ENCODE results near the gene GPI. TPM values are rescaled to one million over a fixed set of nuclear protein-coding genes. Genes with fewer than 3 reads are reported as not detected.

GPI gene
- total and polyA plus RNA-seq, 9 of the 15 experiments (the other 6 are each of a cell fraction or from before 2014, with no cell fraction given): 88.3 to 358 (median 122) TPM

DNA sequence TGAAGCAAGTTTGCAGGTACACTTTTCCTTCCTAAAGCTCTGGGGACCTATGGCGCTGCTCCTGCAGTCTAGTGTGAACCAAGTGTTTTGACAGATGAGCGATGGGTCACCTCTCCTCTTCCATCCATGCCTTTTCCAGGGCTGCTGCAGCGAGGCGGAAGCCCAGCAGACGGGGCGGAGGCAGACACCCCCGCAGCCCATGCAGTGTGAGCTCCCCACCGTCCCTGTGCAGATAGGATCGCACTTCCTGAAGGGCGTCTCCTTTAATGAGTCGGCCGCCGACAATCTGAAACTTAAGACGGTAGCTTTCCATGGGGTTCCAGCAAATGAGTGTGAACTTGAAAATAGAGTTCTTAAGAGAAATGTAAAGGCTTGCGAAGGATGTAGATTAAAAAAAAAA lies 37.1 kb upstream of the GPI start (continued):
- TF ChIP-seq CCNT2 (IDR thresholded peaks at IDR 0.05; ENCODE audit: borderline replicate concordance, extremely low read depth, insufficient read length, low read depth, low read length) (peak; percentile 75), ATF7 (IDR thresholded peaks at IDR 0.05) (peak; percentile 79; the same call in 1 of the 2 replicates), FOSL1 (tag; conservative IDR thresholded peaks at IDR 0.05) (peak; percentile 48), TCF7L2 (IDR thresholded peaks at IDR 0.05; ENCODE audit: low read depth, low read length) (peak; percentile 56), RNF2 (IDR thresholded peaks at IDR 0.05) (peak; percentile 64; the same call in 1 of the 2 replicates), ETV1 (tag; conservative IDR thresholded peaks at IDR 0.05; ENCODE audit: low read depth) (peak; percentile 99), EWSR1 (IDR thresholded peaks at IDR 0.05; ENCODE audit: borderline replicate concordance, low read depth, partially characterized antibody) (no peak), EGR1 (conservative IDR thresholded peaks at IDR 0.05) (peak; percentile 98), MEIS2 (IDR thresholded peaks at IDR 0.05; ENCODE audit: partially characterized antibody) (peak; percentile 92), NEUROD1 (IDR thresholded peaks at IDR 0.05; ENCODE audit: borderline replicate concordance, low read depth, low read length, partially characterized antibody) (peak; percentile 81), RFX5 (IDR thresholded peaks at IDR 0.05; ENCODE audit: low read depth, low read length) (no peak), SRF (CRISPR knock-in tag; IDR thresholded peaks at IDR 0.05) (no peak), HDAC3 (IDR thresholded peaks at IDR 0.05; ENCODE audit: borderline replicate concordance, partially characterized antibody) (peak; percentile 71), ELF4 (CRISPR knock-in tag; IDR thresholded peaks at IDR 0.05) (peak; percentile 36; the same call in 1 of the 2 replicates), ETV5 (CRISPR knock-in tag; IDR thresholded peaks at IDR 0.05; ENCODE audit: low read depth) (peak; percentile 100), MEF2A (IDR thresholded peaks at IDR 0.05; ENCODE audit: control insufficient read depth, low read depth, low read length) (no peak), BHLHE40 (IDR thresholded peaks at IDR 0.05; ENCODE audit: low read length) (peak; percentile 70), RCOR1 (IDR thresholded peaks at IDR 0.05; ENCODE audit: borderline replicate concordance in 1 of 2, low read depth in 2 of 2, low read length in 2 of 2) (peak in 1 of 2 experiments; percentile 83; a peak in 2 of 4 replicates), JUNB (CRISPR knock-in tag; conservative IDR thresholded peaks at IDR 0.05) (no peak), TRIM24 (IDR thresholded peaks at IDR 0.05) (peak; percentile 46 to 66; a peak in 3 of 4 replicates), SMARCA4 (IDR thresholded peaks at IDR 0.05) (peak; percentile 78), ZNF12 (CRISPR knock-in tag; IDR thresholded peaks at IDR 0.05) (peak; percentile 57; the same call in 1 of the 2 replicates)
- TF ChIP-seq, protein P1, sequence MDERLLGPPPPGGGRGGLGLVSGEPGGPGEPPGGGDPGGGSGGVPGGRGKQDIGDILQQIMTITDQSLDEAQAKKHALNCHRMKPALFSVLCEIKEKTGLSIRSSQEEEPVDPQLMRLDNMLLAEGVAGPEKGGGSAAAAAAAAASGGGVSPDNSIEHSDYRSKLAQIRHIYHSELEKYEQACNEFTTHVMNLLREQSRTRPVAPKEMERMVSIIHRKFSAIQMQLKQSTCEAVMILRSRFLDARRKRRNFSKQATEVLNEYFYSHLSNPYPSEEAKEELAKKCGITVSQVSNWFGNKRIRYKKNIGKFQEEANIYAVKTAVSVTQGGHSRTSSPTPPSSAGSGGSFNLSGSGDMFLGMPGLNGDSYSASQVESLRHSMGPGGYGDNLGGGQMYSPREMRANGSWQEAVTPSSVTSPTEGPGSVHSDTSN (CRISPR knock-in tag; IDR thresholded peaks at IDR 0.05; ENCODE audit: low read depth): no peak
- TF ChIP-seq, protein P1 (tag; conservative IDR thresholded peaks at IDR 0.05; ENCODE audit: low read depth): peak; percentile 64
- TF ChIP-seq, protein P2, sequence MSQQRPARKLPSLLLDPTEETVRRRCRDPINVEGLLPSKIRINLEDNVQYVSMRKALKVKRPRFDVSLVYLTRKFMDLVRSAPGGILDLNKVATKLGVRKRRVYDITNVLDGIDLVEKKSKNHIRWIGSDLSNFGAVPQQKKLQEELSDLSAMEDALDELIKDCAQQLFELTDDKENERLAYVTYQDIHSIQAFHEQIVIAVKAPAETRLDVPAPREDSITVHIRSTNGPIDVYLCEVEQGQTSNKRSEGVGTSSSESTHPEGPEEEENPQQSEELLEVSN (IDR thresholded peaks at IDR 0.05; ENCODE audit: borderline replicate concordance in 1 of 2, extremely low read depth in 1 of 2, insufficient read depth in 1 of 2, insufficient read length in 1 of 2, low read depth in 1 of 2, low read length in 1 of 2, poor library complexity in 1 of 2, severe bottlenecking in 1 of 2): peak in 1 of 2 experiments; percentile 21
- TF ChIP-seq, protein P3, sequence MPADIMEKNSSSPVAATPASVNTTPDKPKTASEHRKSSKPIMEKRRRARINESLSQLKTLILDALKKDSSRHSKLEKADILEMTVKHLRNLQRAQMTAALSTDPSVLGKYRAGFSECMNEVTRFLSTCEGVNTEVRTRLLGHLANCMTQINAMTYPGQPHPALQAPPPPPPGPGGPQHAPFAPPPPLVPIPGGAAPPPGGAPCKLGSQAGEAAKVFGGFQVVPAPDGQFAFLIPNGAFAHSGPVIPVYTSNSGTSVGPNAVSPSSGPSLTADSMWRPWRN (IDR thresholded peaks at IDR 0.05; ENCODE audit: low read depth): peak; percentile 45; the same call in 1 of the 2 replicates

Data from K562 (cell line).